HCT116 (cell line): ENCODE measurements around the gene RBL1.

ENCODE experiments used
- CEBPB ChIP-seq: IDR thresholded peaks from 2 replicates; pipeline ENCODE4 v1.6.1; 2012; ENCODE audit warnings: low read depth
- CTCF ChIP-seq, 3 experiments: fragments of 200-600 bp in 1 of 3; sonication (generic) in 1 of 3; IDR thresholded peaks in 2 of 3; conservative IDR thresholded peaks in 1 of 3; 2 replicates each; pipeline ENCODE4 v1.5.1; 2012 to 2017; ENCODE audit warnings: low read depth in 2 of 3, low read length in 2 of 3, antibody characterized with exemption in 1 of 3, borderline replicate concordance in 1 of 3, control low read depth in 1 of 3, mild to moderate bottlenecking in 1 of 3, mixed read lengths in 1 of 3, mixed run types in 1 of 3, moderate library complexity in 1 of 3; ENCODE audit not compliant: insufficient read depth in 1 of 3
- EZH2 ChIP-seq: fragments of 200-600 bp; sonication (generic); IDR thresholded peaks from 2 replicates; pipeline ENCODE4 v1.6.1; 2017; ENCODE audit warnings: antibody characterized with exemption, mixed run types
- POLR2A ChIP-seq: IDR thresholded peaks from 2 replicates; pipeline ENCODE4 v1.7.0; 2011; ENCODE audit warnings: borderline replicate concordance; ENCODE audit not compliant: insufficient read depth, insufficient read length; ENCODE audit errors: extremely low read depth
- POLR2AphosphoS5 ChIP-seq: IDR thresholded peaks from 2 replicates; pipeline ENCODE4 v1.6.1; 2011; ENCODE audit warnings: mild to moderate bottlenecking, low read depth, low read length, moderate library complexity
- SIN3A ChIP-seq: IDR thresholded peaks from 2 replicates; pipeline ENCODE4 v1.6.1; 2012; ENCODE audit warnings: low read depth
- SP1 ChIP-seq: IDR thresholded peaks from 2 replicates; pipeline ENCODE4 v1.6.1; 2012; ENCODE audit warnings: low read depth
- ZNF274 ChIP-seq: fragments of 200-500 bp; sonication (Bioruptor generic); IDR thresholded peaks from 2 replicates; pipeline ENCODE4 v1.6.1; 2014; ENCODE audit warnings: mild to moderate bottlenecking, low read depth, low read length, inconsistent platforms
- TF ChIP-seq, protein P1 (sequence below): IDR thresholded peaks from 2 replicates; pipeline ENCODE4 v1.6.1; 2012
- TF ChIP-seq, protein P2 (sequence below): IDR thresholded peaks from 2 replicates; pipeline ENCODE4 v1.6.1; 2012; ENCODE audit warnings: low read depth

- TF ChIP-seq POLR2AphosphoS5 (no peak), CEBPB (no peak), CTCF (IDR thresholded peaks at IDR 0.05 in 2 of 3, conservative IDR thresholded peaks at IDR 0.05 in 1 of 3; ENCODE audit: borderline replicate concordance in 1 of 3, insufficient read depth in 1 of 3, low read depth in 2 of 3, low read length in 2 of 3) (no peak), EZH2 (no peak), ZNF274 (no peak), SP1 (no peak), SIN3A (no peak), POLR2A (no peak)
- TF ChIP-seq, protein P1, sequence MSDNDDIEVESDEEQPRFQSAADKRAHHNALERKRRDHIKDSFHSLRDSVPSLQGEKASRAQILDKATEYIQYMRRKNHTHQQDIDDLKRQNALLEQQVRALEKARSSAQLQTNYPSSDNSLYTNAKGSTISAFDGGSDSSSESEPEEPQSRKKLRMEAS = no peak
- TF ChIP-seq, protein P2, sequence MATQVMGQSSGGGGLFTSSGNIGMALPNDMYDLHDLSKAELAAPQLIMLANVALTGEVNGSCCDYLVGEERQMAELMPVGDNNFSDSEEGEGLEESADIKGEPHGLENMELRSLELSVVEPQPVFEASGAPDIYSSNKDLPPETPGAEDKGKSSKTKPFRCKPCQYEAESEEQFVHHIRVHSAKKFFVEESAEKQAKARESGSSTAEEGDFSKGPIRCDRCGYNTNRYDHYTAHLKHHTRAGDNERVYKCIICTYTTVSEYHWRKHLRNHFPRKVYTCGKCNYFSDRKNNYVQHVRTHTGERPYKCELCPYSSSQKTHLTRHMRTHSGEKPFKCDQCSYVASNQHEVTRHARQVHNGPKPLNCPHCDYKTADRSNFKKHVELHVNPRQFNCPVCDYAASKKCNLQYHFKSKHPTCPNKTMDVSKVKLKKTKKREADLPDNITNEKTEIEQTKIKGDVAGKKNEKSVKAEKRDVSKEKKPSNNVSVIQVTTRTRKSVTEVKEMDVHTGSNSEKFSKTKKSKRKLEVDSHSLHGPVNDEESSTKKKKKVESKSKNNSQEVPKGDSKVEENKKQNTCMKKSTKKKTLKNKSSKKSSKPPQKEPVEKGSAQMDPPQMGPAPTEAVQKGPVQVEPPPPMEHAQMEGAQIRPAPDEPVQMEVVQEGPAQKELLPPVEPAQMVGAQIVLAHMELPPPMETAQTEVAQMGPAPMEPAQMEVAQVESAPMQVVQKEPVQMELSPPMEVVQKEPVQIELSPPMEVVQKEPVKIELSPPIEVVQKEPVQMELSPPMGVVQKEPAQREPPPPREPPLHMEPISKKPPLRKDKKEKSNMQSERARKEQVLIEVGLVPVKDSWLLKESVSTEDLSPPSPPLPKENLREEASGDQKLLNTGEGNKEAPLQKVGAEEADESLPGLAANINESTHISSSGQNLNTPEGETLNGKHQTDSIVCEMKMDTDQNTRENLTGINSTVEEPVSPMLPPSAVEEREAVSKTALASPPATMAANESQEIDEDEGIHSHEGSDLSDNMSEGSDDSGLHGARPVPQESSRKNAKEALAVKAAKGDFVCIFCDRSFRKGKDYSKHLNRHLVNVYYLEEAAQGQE = no peak
These were observed 121.1 kb downstream of the RBL1 start for GRCh38 chr20:36974660-36975059.
